Stomach (tissue), 9 donors: ENCODE measurements around the gene MOB3B. TPM values are rescaled to one million over a fixed set of nuclear protein-coding genes. Genes with fewer than 3 reads are reported as not detected.

Experiments used
- DNase-seq, 2 donors: peaks; one replicate each; pipeline versions ENCODE4 v3.0.0 to v3.0.0-alpha.2; 2013 to 2019
- H3K27ac ChIP-seq, 5 donors: fragments of 200-600 bp in 4 of 5; sonication (generic) in 4 of 5; one replicate each; pipeline ENCODE4 v1.5.1; 2013 to 2019; ENCODE audit warnings: mild to moderate bottlenecking in 1 of 5, moderate library complexity in 1 of 5
- H3K27me3 ChIP-seq, 3 donors: fragments of 200-600 bp; sonication (generic); one replicate each; pipeline ENCODE4 v1.5.1; 2017 to 2019; ENCODE audit warnings: mixed run types in 1 of 3
- H3K36me3 ChIP-seq, 4 donors: fragments of 200-600 bp; sonication (generic); 1 replicate in 3 of 4; 2 replicates in 1 of 4; pipeline ENCODE4 v1.5.1; 2016 to 2019
- H3K4me1 ChIP-seq, 4 donors: fragments of 200-600 bp; sonication (generic); one replicate each; pipeline ENCODE4 v1.5.1; 2016 to 2019
- H3K4me3 ChIP-seq, 4 donors: fragments of 200-600 bp; sonication (generic) in 3 of 4; one replicate each; pipeline ENCODE4 v1.5.1; 2016 to 2019; ENCODE audit warnings: mild to moderate bottlenecking in 1 of 4
- H3K9me3 ChIP-seq, 4 donors: fragments of 200-600 bp; sonication (generic); one replicate each; pipeline ENCODE4 v1.5.1; 2016 to 2019
- CTCF ChIP-seq, 7 experiments: fragments of 450-650 bp in 4 of 7; fragments of 200-600 bp in 3 of 7; sonication (generic) in 3 of 7; IDR thresholded peaks; one replicate each; pipeline ENCODE4 v1.5.1; 2016 to 2019; ENCODE audit warnings: antibody characterized with exemption in 7 of 7, control low read depth in 2 of 7, mild to moderate bottlenecking in 1 of 7
- EP300 ChIP-seq: sonication (generic); formaldehyde crosslinking; IDR thresholded peaks from one replicate; pipeline ENCODE4 v1.6.1; 2017; ENCODE audit warnings: antibody characterized with exemption
- POLR2A ChIP-seq, 4 donors: fragments of 450-650 bp; IDR thresholded peaks; one replicate each; pipeline ENCODE4 v1.6.1; 2016; ENCODE audit warnings: antibody characterized with exemption in 4 of 4, control low read depth in 2 of 4, mild to moderate bottlenecking in 1 of 4, moderate library complexity in 1 of 4
- POLR2AphosphoS5 ChIP-seq, 3 donors: sonication (generic); formaldehyde crosslinking; IDR thresholded peaks; one replicate each; pipeline ENCODE4 v1.6.1; 2016; ENCODE audit warnings: antibody characterized with exemption in 3 of 3
- WGBS, 5 donors: extraction: QIAGEN DNeasy Blood & Tissue Kit in 3 of 5; methylation state at CpG; one replicate each; pipeline versions ENCODE4 v1.1.5 to v1.1.7; 2013 to 2018; 5-methylcytosine and 5-hydroxymethylcytosine counted together
- intact Hi-C: fragments of 100-400 bp; cut with DNase I; formaldehyde crosslinking; loops from one replicate; pipeline ENCODE4 v1.15.1; 2023; ENCODE audit warnings: low total_unique reads
- polyA plus RNA-seq, 3 donors: library from polyadenylated mRNA; stranded (reverse); fragments of 200-250 nt; gene quantifications; one replicate each; pipeline ENCODE4 v1.2.3, GENCODE V29; 2013
- total RNA-seq, 5 donors: library from RNA; depleted of rRNA; stranded (reverse); fragments of >200 nt; gene quantifications; one replicate each; pipeline versions ENCODE4 v1.1.0 to v1.2.3, GENCODE V29; 2014 to 2016
- donor health status: healthy with polysubstance abuse.
- donor health status: Bipolar disorder and iron deficiency.
- donor health status: healthy.

The MOB3B gene
- total and polyA plus RNA-seq, 8 donors: 4.0 to 32.7 (median 9.7) TPM

- no peak overlapping the region for H3K4me3 ChIP-seq
- peaks cover 14 to 64% (median 30%) of the 10 kb centered on the region in 4 donors for H3K4me1 ChIP-seq
- WGBS, 5 donors: 69 to 77% (median 73%) methylated on average over 7 of the region's 7 CpGs
- H3K36me3 ChIP-seq: peaks cover 0 to 9% (median 4%) of the 10 kb centered on the region in 4 donors
- no peaks in the 10 kb centered on the region for H3K27me3 ChIP-seq
- TF ChIP-seq POLR2A (IDR thresholded peaks at IDR 0.05) (no peak), EP300 (no peak), CTCF (IDR thresholded peaks at IDR 0.05) (no peak), POLR2AphosphoS5 (IDR thresholded peaks at IDR 0.05) (no peak)
- peak overlapping the region in 1 of 5 donors; percentile 87 for H3K27ac ChIP-seq
- DNase-seq: no peak
- intact Hi-C loops: loop anchor here (5.0 kb wide), 1 partner anchor 210 kb away; no protein-coding TSS in a partner anchor
- H3K9me3 ChIP-seq: no peaks in the 10 kb centered on the region
Observed at GRCh38 chr9:27537027-27537435, 7.4 kb upstream of the MOB3B start.

DNA sequence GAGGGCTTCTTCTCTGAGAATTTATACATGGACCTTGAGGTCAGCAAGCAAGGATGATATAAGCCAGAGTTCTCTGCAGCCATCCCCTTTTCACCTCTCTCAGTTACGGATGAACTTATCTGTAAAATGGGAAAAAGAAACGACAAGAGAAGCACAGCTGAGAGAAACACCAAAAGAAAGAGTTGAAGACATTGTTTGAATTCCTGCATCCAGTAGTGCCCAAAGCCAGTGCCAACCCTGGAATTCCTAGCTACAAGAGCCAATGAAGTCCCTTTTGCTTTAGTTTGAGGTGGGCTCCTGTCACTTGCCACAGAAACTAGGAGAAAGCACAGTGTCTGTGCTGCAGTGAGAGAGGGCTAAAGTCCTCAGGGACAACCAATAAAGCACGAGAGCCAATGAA is 6.6 kb upstream of the MOB3B start:
- Histone ChIP-seq H3K9me3 (no peaks in the 10 kb centered on the region), H3K4me3 (no peak overlapping the region), H3K27me3 (no peaks in the 10 kb centered on the region), H3K27ac (peak overlapping the region in 1 of 5 donors; percentile 87), H3K4me1 (peaks cover 14 to 60% (median 30%) of the 10 kb centered on the region in 4 donors), H3K36me3 (peaks cover 0 to 9% (median 4%) of the 10 kb centered on the region in 4 donors)
- TF ChIP-seq POLR2AphosphoS5 (IDR thresholded peaks at IDR 0.05) (no peak), POLR2A (IDR thresholded peaks at IDR 0.05) (no peak), CTCF (IDR thresholded peaks at IDR 0.05) (no peak), EP300 (no peak)
- no peak for DNase-seq
- intact Hi-C loops: loop anchor here (5.0 kb wide), 1 partner anchor 209 kb away; no protein-coding TSS in a partner anchor
- WGBS, 5 donors: 73 to 92% (median 87%) methylated on average over 3 of the region's 3 CpGs

DNA sequence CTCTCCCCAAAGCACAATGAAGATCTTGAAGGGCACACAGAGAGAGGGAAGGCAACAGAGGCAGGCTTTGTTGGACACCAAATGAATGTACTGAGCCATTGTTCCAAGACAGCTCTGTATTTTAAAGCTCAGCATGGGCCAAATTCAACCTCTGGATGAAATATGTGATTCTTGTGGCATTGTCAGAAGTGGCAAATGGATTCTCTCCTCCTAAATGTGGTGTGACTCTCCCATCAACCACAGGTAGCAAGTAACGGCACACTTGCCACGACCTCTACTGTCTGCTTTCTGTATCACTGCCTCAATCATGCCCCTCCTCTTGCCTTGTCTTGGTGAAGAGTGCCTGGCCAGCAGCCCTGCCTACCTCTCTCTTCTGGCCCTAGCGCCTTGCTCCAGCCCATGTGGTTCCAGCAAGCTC is 6.1 kb upstream of the MOB3B start:
- Histone ChIP-seq H3K27me3 (no peaks in the 10 kb centered on the region), H3K27ac (peak overlapping the region in 1 of 5 donors; percentile 87), H3K4me3 (no peak overlapping the region), H3K36me3 (peaks cover 0 to 9% (median 4%) of the 10 kb centered on the region in 4 donors), H3K9me3 (no peaks in the 10 kb centered on the region), H3K4me1 (peaks cover 12 to 55% (median 30%) of the 10 kb centered on the region in 4 donors)
- no peak for TF ChIP-seq EP300
- TF ChIP-seq POLR2A (IDR thresholded peaks at IDR 0.05): no peak
- no peak for TF ChIP-seq CTCF (IDR thresholded peaks at IDR 0.05)
- TF ChIP-seq POLR2AphosphoS5 (IDR thresholded peaks at IDR 0.05): no peak
- 60 to 88% (median 73%) methylated on average over 3 of the region's 3 CpGs for WGBS, 5 donors
- peak in 1 of 2 donors; percentile 15 for DNase-seq
- intact Hi-C loops: loop anchor here (5.0 kb wide), 1 partner anchor 208 kb away; no protein-coding TSS in a partner anchor

DNA sequence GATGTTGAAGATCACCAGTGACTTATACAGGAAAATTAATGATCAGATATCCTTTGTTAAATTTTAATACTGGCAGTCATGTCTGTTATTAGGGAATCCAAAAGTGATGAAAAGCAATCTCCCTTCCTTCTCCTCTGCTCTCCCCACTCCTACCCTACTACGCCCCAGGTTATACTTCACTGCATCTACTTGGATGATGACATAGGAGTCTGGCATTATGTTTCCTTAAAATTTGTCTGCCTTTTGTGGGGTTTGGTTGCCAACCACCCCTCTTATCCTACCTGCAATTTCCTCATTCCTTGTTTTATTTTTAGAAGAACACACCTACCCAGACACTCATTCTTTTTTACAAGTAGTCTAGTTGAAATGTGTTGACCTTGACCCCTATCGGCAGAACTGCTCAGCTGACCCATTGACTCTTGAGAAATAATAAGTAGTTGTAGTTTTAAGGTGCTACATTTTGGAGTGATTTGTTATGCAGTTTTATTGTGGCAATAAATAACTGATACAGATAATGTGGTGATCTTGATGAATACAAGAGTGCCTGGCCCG is 5.1 kb upstream of the MOB3B start:
- Histone ChIP-seq H3K9me3 (no peaks in the 10 kb centered on the region), H3K4me1 (peaks cover 7 to 54% (median 31%) of the 10 kb centered on the region in 4 donors), H3K4me3 (no peak overlapping the region), H3K36me3 (peaks cover 0 to 9% (median 4%) of the 10 kb centered on the region in 4 donors), H3K27me3 (no peaks in the 10 kb centered on the region), H3K27ac (peak overlapping the region in 4 of 5 donors; percentile 20 to 74 (median 46))
- intact Hi-C loops: loop anchor here (5.0 kb wide), 1 partner anchor 207 kb away; no protein-coding TSS in a partner anchor
- TF ChIP-seq EP300: no peak
- TF ChIP-seq CTCF (IDR thresholded peaks at IDR 0.05): no peak
- no peak for TF ChIP-seq POLR2A (IDR thresholded peaks at IDR 0.05)
- TF ChIP-seq POLR2AphosphoS5 (IDR thresholded peaks at IDR 0.05): no peak
- no peak for DNase-seq
- WGBS, 5 donors: 81 to 88% (median 87%) methylated on average over 3 of the region's 3 CpGs
